ENCODE data around the gene KIF4A. TPM values are rescaled to one million over a fixed set of nuclear protein-coding genes. Genes with fewer than 3 reads are reported as not detected.

Gene KIF4A
- total RNA-seq, 2 donors from 2014 or later, result 0.05 to 0.23 TPM

- Mint-ChIP-seq H3K27me3 (peaks cover 7% of the 10 kb centered on the region), H3K36me3 (ENCODE audit: low read depth) (no peaks in the 10 kb centered on the region), H3K4me3 (no peak overlapping the region), H3K27ac (no peak overlapping the region), H3K4me1 (no peaks in the 10 kb centered on the region)
- no peak for ATAC-seq
- DNase-seq, result no peak
- no peaks in the 10 kb centered on the region for H3K9me3 ChIP-seq (ENCODE audit: control insufficient read depth, low read length, poor library complexity, severe bottlenecking)
Observed at GRCh38 chrX:70424801-70425200, 134.9 kb downstream of the KIF4A start.

- H3K27me3 Mint-ChIP-seq, result peaks cover 7% of the 10 kb centered on the region
- DNase-seq (no peak), ATAC-seq (no peak)
- H3K9me3 ChIP-seq (ENCODE audit: control insufficient read depth, low read length, poor library complexity, severe bottlenecking), result no peaks in the 10 kb centered on the region
- no peaks in the 10 kb centered on the region for H3K36me3 Mint-ChIP-seq (ENCODE audit: low read depth)
- H3K27ac Mint-ChIP-seq, result no peak overlapping the region
- no peak overlapping the region for H3K4me3 Mint-ChIP-seq
- H3K4me1 Mint-ChIP-seq, result no peaks in the 10 kb centered on the region
Observed at GRCh38 chrX:70426286-70427278, 136.7 kb downstream of the KIF4A start.

- H3K36me3 Mint-ChIP-seq (ENCODE audit: low read depth), result no peaks in the 10 kb centered on the region
- H3K4me1 Mint-ChIP-seq, result no peaks in the 10 kb centered on the region
- no peak overlapping the region for H3K27ac Mint-ChIP-seq
- DNase-seq (no peak), ATAC-seq (no peak)
- no peaks in the 10 kb centered on the region for H3K9me3 ChIP-seq (ENCODE audit: control insufficient read depth, low read length, poor library complexity, severe bottlenecking)
- peaks cover 7% of the 10 kb centered on the region for H3K27me3 Mint-ChIP-seq
- H3K4me3 Mint-ChIP-seq, result no peak overlapping the region
Observed at GRCh38 chrX:70427365-70427764, 137.5 kb downstream of the KIF4A start.

GRCh38 chrX:70429759-70430158 lies 139.9 kb downstream of the KIF4A start:
- no peaks in the 10 kb centered on the region for H3K9me3 ChIP-seq (ENCODE audit: control insufficient read depth, low read length, poor library complexity, severe bottlenecking)
- H3K4me3 Mint-ChIP-seq, result no peak overlapping the region
- H3K27ac Mint-ChIP-seq, result no peak overlapping the region
- no peak for DNase-seq
- H3K36me3 Mint-ChIP-seq (ENCODE audit: low read depth), result no peaks in the 10 kb centered on the region
- no peak for ATAC-seq
- peaks cover 4% of the 10 kb centered on the region for H3K4me1 Mint-ChIP-seq
- H3K27me3 Mint-ChIP-seq, result peaks cover 7% of the 10 kb centered on the region

- no peak for DNase-seq
- H3K9me3 ChIP-seq (ENCODE audit: control insufficient read depth, low read length, poor library complexity, severe bottlenecking), result no peaks in the 10 kb centered on the region
- Mint-ChIP-seq H3K4me1 (peaks cover 10% of the 10 kb centered on the region), H3K27me3 (peaks cover 7% of the 10 kb centered on the region), H3K27ac (peak overlapping the region; percentile 73), H3K36me3 (ENCODE audit: low read depth) (no peaks in the 10 kb centered on the region), H3K4me3 (peak overlapping the region; percentile 90)
- ATAC-seq, result no peak
Observed at GRCh38 chrX:70432936-70433847, 143.3 kb downstream of the KIF4A start.

DNA sequence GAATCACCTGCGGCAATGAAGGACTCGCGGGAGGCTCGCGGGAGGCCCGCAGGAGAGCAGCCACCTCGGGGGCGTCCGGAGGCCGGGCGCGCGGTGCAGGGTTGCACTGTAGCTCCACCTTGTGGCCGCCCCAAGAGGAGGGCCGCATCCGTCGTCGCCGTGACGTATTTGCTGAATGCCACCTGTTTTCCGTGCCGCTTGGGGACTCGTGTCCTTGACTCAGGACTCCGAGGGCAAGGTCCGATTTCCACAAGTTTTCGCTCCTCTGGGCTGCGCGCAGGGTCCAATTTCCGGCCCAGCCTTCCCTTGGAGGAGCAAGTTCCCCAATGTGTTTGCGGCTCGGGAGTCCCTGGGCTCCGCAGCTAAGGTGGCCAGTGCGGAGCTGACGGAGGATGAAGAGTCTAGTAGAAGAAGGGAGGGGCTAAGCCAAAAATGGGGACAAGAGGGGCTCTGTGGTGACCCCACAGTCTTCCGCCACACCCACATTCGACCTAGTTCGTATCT lies 144.0 kb downstream of the KIF4A start:
- Mint-ChIP-seq H3K4me1 (peaks cover 10% of the 10 kb centered on the region), H3K27me3 (peaks cover 1% of the 10 kb centered on the region), H3K27ac (peak overlapping the region; percentile 73), H3K4me3 (peak overlapping the region; percentile 90), H3K36me3 (ENCODE audit: low read depth) (no peaks in the 10 kb centered on the region)
- DNase-seq (peak; percentile 61 to 66 (median 64)), ATAC-seq (peak; percentile 90)
- H3K9me3 ChIP-seq (ENCODE audit: control insufficient read depth, low read length, poor library complexity, severe bottlenecking), result no peaks in the 10 kb centered on the region

GRCh38 chrX:70434352-70434866 lies 144.5 kb downstream of the KIF4A start:
- Mint-ChIP-seq H3K27me3 (no peaks in the 10 kb centered on the region), H3K4me1 (peaks cover 10% of the 10 kb centered on the region), H3K27ac (peak overlapping the region; percentile 73), H3K36me3 (ENCODE audit: low read depth) (no peaks in the 10 kb centered on the region), H3K4me3 (peak overlapping the region; percentile 90)
- ATAC-seq (peak; percentile 39), DNase-seq (peak in 2 of 3 donors; percentile 43 to 46)
- no peaks in the 10 kb centered on the region for H3K9me3 ChIP-seq (ENCODE audit: control insufficient read depth, low read length, poor library complexity, severe bottlenecking)

DNA sequence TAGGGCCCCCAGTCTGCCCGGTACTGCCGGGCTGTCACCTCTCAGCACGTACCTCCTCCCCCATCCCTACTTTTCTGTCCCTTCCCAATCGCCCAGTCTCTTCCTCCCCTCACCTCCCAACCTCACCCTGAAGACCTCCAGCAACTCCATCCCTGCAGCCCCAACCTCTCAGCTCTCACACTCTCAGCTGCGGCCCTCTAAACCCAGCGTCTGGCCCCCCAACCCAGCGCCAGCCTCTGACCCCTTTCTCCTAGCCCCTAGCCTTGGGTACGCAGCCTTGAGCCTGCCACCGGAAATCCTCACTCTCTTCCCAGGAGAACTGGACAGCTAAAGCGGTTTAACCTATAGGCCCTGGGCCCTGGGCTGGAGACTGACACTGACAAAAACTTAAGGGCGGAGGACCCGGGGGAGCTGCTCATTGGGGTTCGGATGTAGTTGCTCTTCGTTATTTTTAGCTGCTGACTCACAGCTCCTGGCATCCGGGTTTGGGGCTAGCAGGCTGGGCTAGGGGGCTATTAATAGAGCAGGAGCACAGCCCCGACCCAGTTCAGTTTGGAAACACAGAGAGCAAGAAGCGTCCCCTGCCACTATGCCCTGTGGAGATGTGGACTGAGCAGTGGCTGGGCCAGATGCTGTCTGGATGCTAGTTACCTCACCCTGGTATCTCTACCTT lies 145.1 kb downstream of the KIF4A start:
- no peaks in the 10 kb centered on the region for H3K9me3 ChIP-seq (ENCODE audit: control insufficient read depth, low read length, poor library complexity, severe bottlenecking)
- no peaks in the 10 kb centered on the region for H3K36me3 Mint-ChIP-seq (ENCODE audit: low read depth)
- H3K4me3 Mint-ChIP-seq, result peak overlapping the region; percentile 90
- peak overlapping the region; percentile 73 for H3K27ac Mint-ChIP-seq
- DNase-seq (no peak), ATAC-seq (no peak)
- H3K27me3 Mint-ChIP-seq, result no peaks in the 10 kb centered on the region
- peaks cover 10% of the 10 kb centered on the region for H3K4me1 Mint-ChIP-seq

DNA sequence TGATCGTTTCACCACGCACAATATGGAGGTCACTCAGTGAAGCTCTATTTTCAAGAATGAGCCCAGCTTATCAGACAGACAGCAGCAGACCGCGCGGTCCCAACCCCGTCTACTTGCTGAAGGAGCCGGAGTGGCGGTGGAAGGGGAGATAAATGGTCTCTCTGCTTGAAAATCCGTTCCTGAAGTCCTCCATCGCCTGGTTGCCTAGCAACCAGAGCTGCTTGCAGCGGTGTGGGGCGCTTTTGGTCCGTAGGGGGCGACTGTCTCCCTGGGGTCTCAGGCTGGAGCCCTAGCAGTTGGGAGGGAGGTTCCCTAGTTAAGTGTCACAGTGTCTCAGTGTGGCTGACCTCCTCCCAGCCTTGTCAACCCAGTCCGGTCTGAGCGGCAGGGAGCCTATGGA lies 146.4 kb downstream of the KIF4A start:
- H3K36me3 Mint-ChIP-seq (ENCODE audit: low read depth), result no peaks in the 10 kb centered on the region
- H3K4me1 Mint-ChIP-seq, result peaks cover 10% of the 10 kb centered on the region
- H3K27ac Mint-ChIP-seq, result no peak overlapping the region
- DNase-seq (no peak), ATAC-seq (no peak)
- peaks cover 5% of the 10 kb centered on the region for H3K27me3 Mint-ChIP-seq
- no peak overlapping the region for H3K4me3 Mint-ChIP-seq
- no peaks in the 10 kb centered on the region for H3K9me3 ChIP-seq (ENCODE audit: control insufficient read depth, low read length, poor library complexity, severe bottlenecking)

DNA sequence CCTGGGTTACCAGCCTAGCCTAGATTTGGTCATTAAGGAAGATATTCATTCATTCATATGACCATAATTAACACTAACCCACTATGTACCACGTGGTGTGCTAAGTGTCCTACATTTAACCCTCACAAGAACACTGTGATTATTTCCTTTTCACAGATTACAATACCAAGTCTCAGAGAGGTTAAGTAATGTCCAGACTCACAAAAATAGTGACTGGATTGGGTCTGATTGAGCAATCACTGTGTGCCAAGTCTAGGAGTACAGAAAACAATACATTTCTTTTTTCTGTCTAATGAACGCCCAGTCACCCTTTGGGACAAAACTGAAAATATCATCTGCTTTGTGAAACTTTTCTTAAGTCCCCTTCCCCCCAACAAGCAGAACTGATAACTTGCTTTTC lies 147.1 kb downstream of the KIF4A start:
- Mint-ChIP-seq H3K4me1 (peaks cover 10% of the 10 kb centered on the region), H3K36me3 (ENCODE audit: low read depth) (no peaks in the 10 kb centered on the region), H3K27me3 (peaks cover 10% of the 10 kb centered on the region), H3K4me3 (no peak overlapping the region), H3K27ac (no peak overlapping the region)
- DNase-seq (no peak), ATAC-seq (no peak)
- H3K9me3 ChIP-seq (ENCODE audit: control insufficient read depth, low read length, poor library complexity, severe bottlenecking), result no peaks in the 10 kb centered on the region

GRCh38 chrX:70437921-70438665 lies 148.2 kb downstream of the KIF4A start:
- no peaks in the 10 kb centered on the region for H3K36me3 Mint-ChIP-seq (ENCODE audit: low read depth)
- peaks cover 21% of the 10 kb centered on the region for H3K27me3 Mint-ChIP-seq
- peaks cover 9% of the 10 kb centered on the region for H3K4me1 Mint-ChIP-seq
- ATAC-seq (no peak), DNase-seq (no peak)
- H3K9me3 ChIP-seq (ENCODE audit: control insufficient read depth, low read length, poor library complexity, severe bottlenecking), result no peaks in the 10 kb centered on the region
- peak overlapping the region; percentile 55 for H3K4me3 Mint-ChIP-seq
- H3K27ac Mint-ChIP-seq, result peak overlapping the region; percentile 43

- Mint-ChIP-seq H3K4me1 (peaks cover 7% of the 10 kb centered on the region), H3K27ac (no peak overlapping the region), H3K27me3 (peaks cover 22% of the 10 kb centered on the region), H3K36me3 (ENCODE audit: low read depth) (no peaks in the 10 kb centered on the region), H3K4me3 (no peak overlapping the region)
- no peaks in the 10 kb centered on the region for H3K9me3 ChIP-seq (ENCODE audit: control insufficient read depth, low read length, poor library complexity, severe bottlenecking)
- ATAC-seq (peak; percentile 19), DNase-seq (no peak)
Observed at GRCh38 chrX:70439016-70439415, 149.1 kb downstream of the KIF4A start.
